GM21360 (cell line): Measurements from ENCODE around the gene CEACAM18.
"Not testable (repeated sequence)": the region's sequence is repeated elsewhere in the genome, so short reads cannot be mapped to it uniquely, and the experiment has no call there.

Experiments used
- ATAC-seq: cut with Tn5 transposase; IDR thresholded peaks from one replicate; pipeline ENCODE4 v1.9.1; 2021; ENCODE audit warnings: mild to moderate bottlenecking, moderate library complexity; ENCODE audit not compliant: unreplicated experiment

Gene CEACAM18

GRCh38 chr19:51489113-51489512 lies 10.8 kb downstream of the CEACAM18 start:
- no peak for ATAC-seq

GRCh38 chr19:51490676-51491075 lies 12.3 kb downstream of the CEACAM18 start:
- ATAC-seq: no peak

GRCh38 chr19:51491586-51491985 lies 13.2 kb downstream of the CEACAM18 start:
- no peak for ATAC-seq

- ATAC-seq: no peak
Measured at GRCh38 chr19:51493776-51494175, 15.4 kb downstream of the CEACAM18 start.

- no peak for ATAC-seq
Measured at GRCh38 chr19:51497666-51498065, 19.3 kb downstream of the CEACAM18 start.

GRCh38 chr19:51500931-51501330 lies 22.6 kb downstream of the CEACAM18 start:
- not testable (repeated sequence) for ATAC-seq

GRCh38 chr19:51501594-51502263 lies 23.4 kb downstream of the CEACAM18 start, which contains the start of gene SIGLEC12:
SIGLEC12 (minus strand) TSS chr19:51501800; CDS start chr19:51501733, 67 bp downstream.
- no peak for ATAC-seq

- no peak for ATAC-seq
Measured at GRCh38 chr19:51503286-51503817, 25.0 kb downstream of the CEACAM18 start.

GRCh38 chr19:51503896-51504295 lies 25.6 kb downstream of the CEACAM18 start:
- no peak for ATAC-seq

- no peak for ATAC-seq
Measured at GRCh38 chr19:51505904-51506303, 27.6 kb downstream of the CEACAM18 start.

- ATAC-seq: no peak
Measured at GRCh38 chr19:51507192-51507591, 28.9 kb downstream of the CEACAM18 start.

GRCh38 chr19:51507640-51508058 lies 29.3 kb downstream of the CEACAM18 start:
- ATAC-seq: no peak

- no peak for ATAC-seq
Measured at GRCh38 chr19:51508059-51508733, 29.9 kb downstream of the CEACAM18 start.

GRCh38 chr19:51509823-51510660 lies 31.7 kb downstream of the CEACAM18 start:
- no peak for ATAC-seq

- no peak for ATAC-seq
Measured at GRCh38 chr19:51511353-51511752, 33.0 kb downstream of the CEACAM18 start.

- ATAC-seq: no peak
Measured at GRCh38 chr19:51513968-51514367, 35.6 kb downstream of the CEACAM18 start.

- ATAC-seq: no peak
Measured at GRCh38 chr19:51514866-51515481, 36.6 kb downstream of the CEACAM18 start.

- no peak for ATAC-seq
Measured at GRCh38 chr19:51520728-51521127, 42.4 kb downstream of the CEACAM18 start.

- ATAC-seq: no peak
Measured at GRCh38 chr19:51521357-51521756, 43.0 kb downstream of the CEACAM18 start.

- ATAC-seq: no peak
Measured at GRCh38 chr19:51521781-51522180, 43.4 kb downstream of the CEACAM18 start.
